Measurements from ENCODE around the gene ENOX2. TPM values are rescaled to one million over a fixed set of nuclear protein-coding genes. Genes with fewer than 3 reads are reported as not detected.

The ENOX2 gene
- total and polyA plus RNA-seq, 12 donors = 3.4 to 31.7 (median 18.9) TPM

DNA sequence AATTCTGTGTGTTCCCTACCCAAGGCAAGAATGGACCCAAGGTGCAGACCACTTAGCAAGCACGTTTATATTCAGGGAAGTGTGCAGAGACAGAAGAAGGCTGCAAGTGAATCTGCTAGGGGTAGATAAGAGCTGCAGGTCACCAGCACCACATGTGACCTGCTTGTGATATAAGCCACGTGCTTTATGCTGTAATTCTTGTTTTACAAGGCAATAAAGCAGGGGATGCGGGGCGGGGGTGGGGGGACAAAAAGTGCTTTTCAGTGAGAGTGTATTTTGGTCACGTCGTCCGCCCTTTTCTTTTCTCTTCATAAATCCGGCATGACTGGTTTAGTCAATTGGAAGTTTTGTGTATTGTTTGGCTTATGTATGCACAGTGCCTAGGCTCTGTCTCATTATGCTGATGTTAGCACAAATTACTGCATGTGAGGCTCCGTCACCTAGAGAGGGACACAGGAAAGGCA is 308.5 kb downstream of the ENOX2 start:
- 42 to 57% (median 55%) methylated on average over 8 to 9 of the region's 9 CpGs for WGBS, 4 donors

DNA sequence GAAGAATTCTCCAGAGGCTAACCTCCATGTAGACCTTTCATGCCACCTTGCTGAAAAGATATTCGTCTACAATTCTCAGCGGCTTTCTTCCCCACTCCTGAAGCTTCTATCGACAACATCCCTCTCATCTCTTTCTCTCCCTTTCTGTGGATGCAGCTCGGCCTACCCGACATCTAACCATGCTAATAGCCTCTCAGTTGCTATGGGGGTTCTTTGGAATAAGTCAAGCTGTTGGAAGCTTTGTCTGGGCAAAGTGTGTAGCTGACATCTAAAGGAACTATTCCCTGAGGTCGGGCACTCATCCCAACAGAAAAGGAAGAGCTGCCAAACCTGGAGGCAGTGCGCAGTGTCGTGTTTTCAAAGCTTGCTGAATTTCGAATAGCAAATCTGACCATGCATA is 309.1 kb downstream of the ENOX2 start:
- Histone ChIP-seq H3K36me3 (replicated peaks in 1 of 2) (no peaks in the 10 kb centered on the region), H3K4me3 (no peak overlapping the region), H3K4me1 (replicated peaks in 1 of 2) (no peaks in the 10 kb centered on the region), H3K27ac (no peak overlapping the region), H3K27me3 (peaks cover 6% of the 10 kb centered on the region), H3K9me3 (replicated peaks in 1 of 3) (no peaks in the 10 kb centered on the region)
- 78 to 86% (median 82%) methylated on average over 8 to 9 of the region's 9 CpGs for WGBS, 4 donors
- TF ChIP-seq, protein P1, sequence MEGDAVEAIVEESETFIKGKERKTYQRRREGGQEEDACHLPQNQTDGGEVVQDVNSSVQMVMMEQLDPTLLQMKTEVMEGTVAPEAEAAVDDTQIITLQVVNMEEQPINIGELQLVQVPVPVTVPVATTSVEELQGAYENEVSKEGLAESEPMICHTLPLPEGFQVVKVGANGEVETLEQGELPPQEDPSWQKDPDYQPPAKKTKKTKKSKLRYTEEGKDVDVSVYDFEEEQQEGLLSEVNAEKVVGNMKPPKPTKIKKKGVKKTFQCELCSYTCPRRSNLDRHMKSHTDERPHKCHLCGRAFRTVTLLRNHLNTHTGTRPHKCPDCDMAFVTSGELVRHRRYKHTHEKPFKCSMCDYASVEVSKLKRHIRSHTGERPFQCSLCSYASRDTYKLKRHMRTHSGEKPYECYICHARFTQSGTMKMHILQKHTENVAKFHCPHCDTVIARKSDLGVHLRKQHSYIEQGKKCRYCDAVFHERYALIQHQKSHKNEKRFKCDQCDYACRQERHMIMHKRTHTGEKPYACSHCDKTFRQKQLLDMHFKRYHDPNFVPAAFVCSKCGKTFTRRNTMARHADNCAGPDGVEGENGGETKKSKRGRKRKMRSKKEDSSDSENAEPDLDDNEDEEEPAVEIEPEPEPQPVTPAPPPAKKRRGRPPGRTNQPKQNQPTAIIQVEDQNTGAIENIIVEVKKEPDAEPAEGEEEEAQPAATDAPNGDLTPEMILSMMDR (IDR thresholded peaks at IDR 0.05) = no peak
- intact Hi-C loops (cut with DNase I) = no loop called here
- DNase-seq = no peak

More for the DNA sequence above, 308.5 kb downstream of the ENOX2 start:
- no peak for TF ChIP-seq POLR2A (IDR thresholded peaks at IDR 0.05)
- TF ChIP-seq, protein P1 (IDR thresholded peaks at IDR 0.05) = no peak
- no peak for DNase-seq
- Histone ChIP-seq H3K27me3 (peaks cover 6% of the 10 kb centered on the region), H3K27ac (no peak overlapping the region), H3K4me3 (no peak overlapping the region), H3K36me3 (replicated peaks in 1 of 2) (no peaks in the 10 kb centered on the region), H3K4me1 (replicated peaks in 1 of 2) (no peaks in the 10 kb centered on the region), H3K9me3 (replicated peaks in 1 of 3) (no peaks in the 10 kb centered on the region)
- intact Hi-C loops (cut with DNase I) = no loop called here

GRCh38 chrX:130592204-130592603 is 310.8 kb downstream of the ENOX2 start:
- no peak overlapping the region for H3K4me3 ChIP-seq
- TF ChIP-seq, protein P1 (IDR thresholded peaks at IDR 0.05) = no peak
- no peak for TF ChIP-seq POLR2A (IDR thresholded peaks at IDR 0.05)
- intact Hi-C loops (cut with DNase I) = no loop called here
- WGBS, 4 donors = 75 to 97% (median 86%) methylated on average over 1 of the region's 1 CpG
- H3K4me1 ChIP-seq (replicated peaks in 1 of 2) = no peaks in the 10 kb centered on the region
- H3K9me3 ChIP-seq (replicated peaks in 1 of 3) = no peaks in the 10 kb centered on the region
- H3K27me3 ChIP-seq = peaks cover 3% of the 10 kb centered on the region
- DNase-seq = no peak
- no peaks in the 10 kb centered on the region for H3K36me3 ChIP-seq (replicated peaks in 1 of 2)
- H3K27ac ChIP-seq = no peak overlapping the region

DNA sequence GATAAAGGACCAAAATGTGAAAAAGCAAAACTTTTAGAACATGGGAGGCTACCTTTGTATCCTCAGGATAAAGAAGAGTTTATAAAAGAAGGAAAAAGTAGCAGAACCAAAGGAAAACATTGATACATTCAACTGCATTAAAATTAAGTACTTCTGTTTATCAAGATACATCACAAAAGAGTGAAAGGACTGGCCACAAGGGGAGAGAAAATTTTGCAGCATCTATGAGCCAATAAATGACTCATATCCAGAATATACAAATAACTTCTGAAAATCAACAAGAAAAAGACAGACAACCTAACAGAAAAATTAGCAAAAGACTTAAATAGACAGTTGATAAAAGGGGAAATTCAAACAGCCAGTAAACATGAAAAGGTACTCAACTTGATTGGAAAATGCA is 324.1 kb downstream of the ENOX2 start:
- no peak for DNase-seq
- Histone ChIP-seq H3K4me3 (no peak overlapping the region), H3K27ac (no peak overlapping the region), H3K36me3 (replicated peaks in 1 of 2) (no peaks in the 10 kb centered on the region), H3K27me3 (peaks cover 6% of the 10 kb centered on the region), H3K4me1 (replicated peaks in 1 of 2) (no peaks in the 10 kb centered on the region), H3K9me3 (replicated peaks in 1 of 3) (no peaks in the 10 kb centered on the region)
- TF ChIP-seq, protein P1 (IDR thresholded peaks at IDR 0.05) = no peak
- intact Hi-C loops (cut with DNase I) = no loop called here

Data from adrenal gland (tissue), 12 donors.